Pancreas (tissue), 10 donors: ENCODE data around the gene NAGLU. TPM values are rescaled to one million over a fixed set of nuclear protein-coding genes. Genes with fewer than 3 reads are reported as not detected.

Experiments used
- ATAC-seq, 4 donors: fragments of 200-7000 bp; cut with Tn5 transposase; one replicate each; pipeline versions ENCODE4 v1.8.0 to v1.9.1; 2020; ENCODE audit warnings: mild to moderate bottlenecking in 4 of 4, moderate library complexity in 4 of 4
- DNase-seq, 6 donors: peaks; one replicate each; pipeline ENCODE4 v3.0.0-alpha.2; 2020
- FAIRE-seq: peaks from 2 replicates; lab custom pipeline; 2012; peaks lifted over from hg19 to GRCh38; lab: Jason Lieb, UNC
- H3K27ac ChIP-seq, 4 donors: fragments of 200-600 bp; sonication (generic); 1 replicate in 3 of 4; 2 replicates in 1 of 4; pipeline versions ENCODE4 v1.5.0 to v1.8.0; 2020
- H3K27me3 ChIP-seq, 4 donors: fragments of 200-600 bp; one replicate each; pipeline ENCODE4 v1.8.0; 2021
- H3K36me3 ChIP-seq, 3 donors: fragments of 200-600 bp; sonication (generic) in 1 of 3; one replicate each; pipeline versions ENCODE4 v1.5.0 to v1.8.0; 2020 to 2021
- H3K4me1 ChIP-seq, 3 donors: fragments of 200-600 bp; one replicate each; pipeline ENCODE4 v1.8.0; 2021
- H3K4me3 ChIP-seq, 4 donors: fragments of 200-600 bp; sonication (generic) in 2 of 4; one replicate each; pipeline versions ENCODE4 v1.5.0 to v1.8.0; 2020 to 2021
- H3K9me3 ChIP-seq, 4 donors: fragments of 200-600 bp; one replicate each; pipeline ENCODE4 v1.8.0; 2021
- CTCF ChIP-seq, 4 donors: fragments of 200-600 bp; sonication (generic) in 3 of 4; IDR thresholded peaks; one replicate each; pipeline versions ENCODE4 v1.5.0 to v1.8.0; 2021; ENCODE audit warnings: antibody characterized with exemption in 4 of 4
- WGBS, 2 donors: extraction: QIAGEN DNeasy Blood & Tissue Kit; methylation state at CpG; one replicate each; pipeline ENCODE4 v1.1.7; 2013; 5-methylcytosine and 5-hydroxymethylcytosine counted together
- intact Hi-C, 3 donors: fragments of 100-400 bp; cut with DNase I; formaldehyde crosslinking; loops; one replicate each; pipeline versions ENCODE4 v1.11.1 to v1.14.2; 2022
- polyA plus RNA-seq, 2 donors: library from polyadenylated mRNA; stranded (reverse); fragments of 200-250 nt; gene quantifications; one replicate each; pipeline ENCODE4 v1.2.3, GENCODE V29; 2013
- total RNA-seq, 6 donors: library from RNA; stranded (reverse); fragmentation: NEBNext Ultra II Directional in 4 of 6; extraction: Animal tissue kit (Norgen Biotek cat#: 25700) in 4 of 6; gene quantifications; one replicate each; pipeline versions ENCODE4 v1.2.1 to v1.2.4, GENCODE V29; 2021 to 2023
- donor health status: healthy with polysubstance abuse.
- donor health status: DM: no; HTN: no; CAD: no; lungs with moderate emphysema.
- donor health status: DM: no; HTN: no; CAD: no.
- donor health status: control.
- donor health status: control.
- donor health status: Bipolar disorder and iron deficiency.
- donor health status: DM: yes; HTN: yes; CAD: no.
- donor health status: DM: no; HTN: no; CAD: no.
- donor health status: DM: no; HTN: no; CAD: no.
- donor health status: DM: yes; HTN: yes; CAD: no.

NAGLU gene
- total and polyA plus RNA-seq, 8 donors = 17.6 to 52.6 (median 28.9) TPM

GRCh38 chr17:42565523-42566214 is 29.6 kb downstream of the NAGLU start:
- DNase-seq (peak in 1 of 6 donors; percentile 80), FAIRE-seq (no peak), ATAC-seq (no peak)
- Histone ChIP-seq H3K4me3 (no peak overlapping the region), H3K27me3 (no peaks in the 10 kb centered on the region), H3K9me3 (no peaks in the 10 kb centered on the region), H3K36me3 (peaks cover 0 to 39% (median 17%) of the 10 kb centered on the region in 3 donors), H3K4me1 (peaks cover 0 to 26% (median 8%) of the 10 kb centered on the region in 3 donors), H3K27ac (peak overlapping the region in 1 of 4 donors; percentile 90)
- intact Hi-C loops = no loop called here
- WGBS, 2 donors = 84 to 92% methylated on average over 16 of the region's 16 CpGs
- TF ChIP-seq CTCF (IDR thresholded peaks at IDR 0.05) = no peak

- WGBS, 2 donors = 20 to 26% methylated on average over 28 of the region's 28 CpGs
- peak in 1 of 4 donors; percentile 25 for ATAC-seq
Measured at GRCh38 chr17:42566215-42566882, 30.3 kb downstream of the NAGLU start.

GRCh38 chr17:42566883-42567573 is 31.0 kb downstream of the NAGLU start, which contains the start of gene MLX:
MLX (plus strand) TSS chr17:42567100; CDS start chr17:42567125, 25 bp downstream.
- Histone ChIP-seq H3K9me3 (no peaks in the 10 kb centered on the region), H3K27me3 (no peaks in the 10 kb centered on the region), H3K4me1 (peaks cover 3 to 32% (median 11%) of the 10 kb centered on the region in 3 donors), H3K27ac (peak within 1 kb of the TSS; percentile 87 to 93 (median 90)), H3K36me3 (peaks cover 0 to 47% (median 22%) of the 10 kb centered on the region in 3 donors), H3K4me3 (peak within 1 kb of the TSS; percentile 73 to 88 (median 82))
- intact Hi-C loops = no loop called here
- no peak for TF ChIP-seq CTCF (IDR thresholded peaks at IDR 0.05)
- 0% methylated on average over 42 to 72 of the region's 72 CpGs for WGBS, 2 donors
- FAIRE-seq (no peak), ATAC-seq (peak; percentile 76 to 83 (median 82)), DNase-seq (peak; percentile 91 to 99 (median 96))

More at GRCh38 chr17:42566215-42566882, 30.3 kb downstream of the NAGLU start:
- DNase-seq (peak in 1 of 6 donors; percentile 30), FAIRE-seq (no peak)
- H3K36me3 ChIP-seq = peaks cover 0 to 44% (median 18%) of the 10 kb centered on the region in 3 donors
- H3K27me3 ChIP-seq = no peaks in the 10 kb centered on the region
- intact Hi-C loops = no loop called here
- TF ChIP-seq CTCF (IDR thresholded peaks at IDR 0.05) = no peak
- H3K4me3 ChIP-seq = peak overlapping the region; percentile 73 to 88 (median 82)
- peaks cover 0 to 30% (median 10%) of the 10 kb centered on the region in 3 donors for H3K4me1 ChIP-seq
- H3K9me3 ChIP-seq = no peaks in the 10 kb centered on the region
- H3K27ac ChIP-seq = peak overlapping the region; percentile 87 to 93 (median 90)

- H3K27me3 ChIP-seq = no peaks in the 10 kb centered on the region
- peaks cover under 1 to 62% (median 34%) of the 10 kb centered on the region in 3 donors for H3K36me3 ChIP-seq
- FAIRE-seq (no peak), ATAC-seq (no peak), DNase-seq (peak in 1 of 6 donors; percentile 65)
- H3K9me3 ChIP-seq = no peaks in the 10 kb centered on the region
- no peak overlapping the region for H3K27ac ChIP-seq
- WGBS, 2 donors = 81 to 84% methylated on average over 14 of the region's 14 CpGs
- intact Hi-C loops = no loop called here
- TF ChIP-seq CTCF (IDR thresholded peaks at IDR 0.05) = no peak
- peaks cover 4 to 33% (median 5%) of the 10 kb centered on the region in 3 donors for H3K4me1 ChIP-seq
- H3K4me3 ChIP-seq = no peak overlapping the region
Measured at GRCh38 chr17:42568341-42569111, 32.5 kb downstream of the NAGLU start.
